AG04450 (cell line): ENCODE data around the gene SRD5A2. TPM values are rescaled to one million over a fixed set of nuclear protein-coding genes. Genes with fewer than 3 reads are reported as not detected.

Source experiments
- CTCF ChIA-PET: fragments of 300-600, 350-600 bp; formaldehyde crosslinking; extraction: SDS; loops from one replicate; lab custom pipeline; 2022; ENCODE audit warnings: antibody characterized with exemption, inconsistent platforms; lab: Charles Lee
- POLR2A ChIA-PET: fragments of 350-600 bp; formaldehyde crosslinking; extraction: SDS; loops from one replicate; lab custom pipeline; 2021; ENCODE audit warnings: antibody characterized with exemption, inconsistent platforms; lab: Yijun Ruan, JAX
- DNase-seq: peaks from one replicate; pipeline ENCODE4 v3.0.0-alpha.2; 2011; ENCODE audit warnings: low read depth, low spot score
- H3K27ac ChIP-seq: one replicate; pipeline ENCODE4 v1.5.1; 2012; ENCODE audit warnings: low read depth, low read length, control low read depth
- H3K27me3 ChIP-seq: one replicate; pipeline ENCODE4 v1.6.0; 2012; ENCODE audit warnings: low read length; ENCODE audit not compliant: control insufficient read depth, insufficient read depth
- H3K4me3 ChIP-seq: 2 replicates; pipeline ENCODE4 v1.5.1; 2011; ENCODE audit warnings: mild to moderate bottlenecking, low read depth, low read length, control low read depth
- H3K9me3 ChIP-seq: 2 replicates; pipeline ENCODE4 v1.5.1; 2012; ENCODE audit warnings: low read length; ENCODE audit not compliant: control insufficient read depth, insufficient read depth
- polyA plus RNA-seq: library from polyadenylated mRNA; depleted of rRNA; stranded (reverse); fragments of >200 nt; gene quantifications from 2 replicates; pipeline ENCODE4 v1.2.3, GENCODE V29; 2011
- TF ChIP-seq, protein P1 (sequence below): IDR thresholded peaks from 2 replicates; pipeline ENCODE4 v1.5.1; 2011; ENCODE audit warnings: low read depth, low read length, control low read depth, inconsistent platforms

Gene SRD5A2
- polyA plus RNA-seq, 1 experiment, result not detected

DNA sequence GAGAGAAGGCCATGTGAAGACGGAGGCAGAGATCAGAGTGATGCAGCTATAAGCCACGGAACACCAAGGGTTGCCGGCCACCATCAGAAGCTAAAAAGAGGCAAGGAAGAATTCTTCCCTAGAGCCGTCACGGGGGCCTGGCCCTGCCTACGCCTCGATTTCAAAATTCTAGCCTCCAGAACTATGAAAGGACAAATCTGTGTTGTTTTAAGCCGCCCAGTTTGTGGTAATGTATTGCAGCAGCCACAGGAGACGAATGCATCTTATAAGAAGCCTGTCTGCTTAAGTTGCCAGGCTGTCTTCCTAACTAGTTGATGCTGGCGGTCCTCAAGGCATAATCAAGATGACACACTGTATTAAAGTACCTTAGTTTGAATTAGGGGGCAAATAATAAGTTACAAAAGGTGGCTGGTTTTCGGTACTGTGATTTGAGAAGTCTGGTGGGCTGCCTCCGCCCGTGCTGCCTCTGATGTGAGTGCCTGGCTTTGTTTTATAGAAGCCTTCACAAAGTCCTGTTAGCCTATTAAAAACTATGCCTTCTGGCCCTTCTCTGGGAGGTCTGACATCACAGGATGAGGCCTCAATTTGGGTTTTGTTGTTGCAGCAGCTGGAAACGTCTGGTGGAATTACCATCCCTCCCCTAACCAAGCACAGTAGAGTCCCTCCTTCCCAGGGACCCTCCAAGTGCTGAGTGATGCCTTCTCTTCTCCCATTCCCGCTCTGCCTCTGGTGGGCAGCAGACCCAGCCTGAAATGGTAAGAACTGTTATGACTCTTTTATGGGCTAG lies 53.6 kb downstream of the SRD5A2 start:
- TF ChIP-seq, protein P1, sequence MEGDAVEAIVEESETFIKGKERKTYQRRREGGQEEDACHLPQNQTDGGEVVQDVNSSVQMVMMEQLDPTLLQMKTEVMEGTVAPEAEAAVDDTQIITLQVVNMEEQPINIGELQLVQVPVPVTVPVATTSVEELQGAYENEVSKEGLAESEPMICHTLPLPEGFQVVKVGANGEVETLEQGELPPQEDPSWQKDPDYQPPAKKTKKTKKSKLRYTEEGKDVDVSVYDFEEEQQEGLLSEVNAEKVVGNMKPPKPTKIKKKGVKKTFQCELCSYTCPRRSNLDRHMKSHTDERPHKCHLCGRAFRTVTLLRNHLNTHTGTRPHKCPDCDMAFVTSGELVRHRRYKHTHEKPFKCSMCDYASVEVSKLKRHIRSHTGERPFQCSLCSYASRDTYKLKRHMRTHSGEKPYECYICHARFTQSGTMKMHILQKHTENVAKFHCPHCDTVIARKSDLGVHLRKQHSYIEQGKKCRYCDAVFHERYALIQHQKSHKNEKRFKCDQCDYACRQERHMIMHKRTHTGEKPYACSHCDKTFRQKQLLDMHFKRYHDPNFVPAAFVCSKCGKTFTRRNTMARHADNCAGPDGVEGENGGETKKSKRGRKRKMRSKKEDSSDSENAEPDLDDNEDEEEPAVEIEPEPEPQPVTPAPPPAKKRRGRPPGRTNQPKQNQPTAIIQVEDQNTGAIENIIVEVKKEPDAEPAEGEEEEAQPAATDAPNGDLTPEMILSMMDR, result no peak
- H3K9me3 ChIP-seq, result no peaks in the 10 kb centered on the region
- ChIA-PET POLR2A (interaction anchor here (1.0 kb wide), 1 partner anchor 37 kb away, joined by 3 read pairs; no protein-coding TSS in a partner anchor), CTCF (no interaction called here)
- DNase-seq, result no peak
- H3K27ac ChIP-seq, result no peak overlapping the region
- H3K27me3 ChIP-seq, result peaks cover 4% of the 10 kb centered on the region
- H3K4me3 ChIP-seq, result no peak overlapping the region

DNA sequence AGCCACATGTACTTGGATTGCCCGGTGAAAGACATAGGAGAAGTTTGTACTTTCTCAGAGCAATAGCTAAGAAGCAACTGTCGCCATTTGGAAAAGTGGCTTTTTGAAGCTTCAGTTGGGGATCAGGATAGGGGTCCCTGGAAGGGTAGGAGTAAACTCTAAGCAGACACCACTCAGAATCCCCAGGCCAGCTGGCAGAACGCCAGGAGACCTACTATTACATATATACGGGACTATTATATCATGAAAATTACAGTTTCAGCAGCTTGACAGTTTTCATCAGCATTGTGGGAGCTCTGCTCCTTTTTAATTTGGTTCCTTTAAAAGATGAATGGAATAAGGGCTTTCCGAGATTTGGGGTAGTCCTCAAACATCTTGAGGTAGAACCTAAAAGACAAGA lies 54.9 kb downstream of the SRD5A2 start:
- TF ChIP-seq, protein P1, result no peak
- no peak for DNase-seq
- Histone ChIP-seq H3K9me3 (no peaks in the 10 kb centered on the region), H3K27ac (no peak overlapping the region), H3K27me3 (peaks cover 4% of the 10 kb centered on the region), H3K4me3 (no peak overlapping the region)
- ChIA-PET CTCF (interaction anchor here (0.6 kb wide), 1 partner anchor 36 kb away, joined by 3 read pairs; no protein-coding TSS in a partner anchor), POLR2A (no interaction called here)

- no peak overlapping the region for H3K4me3 ChIP-seq
- no peak for DNase-seq
- H3K9me3 ChIP-seq, result no peaks in the 10 kb centered on the region
- CTCF ChIA-PET, result interaction anchor here (0.6 to 5.2 kb wide), 12 partner anchors 9 to 812 kb away, joined by 3 to 74 read pairs (median 6); no protein-coding TSS in a partner anchor
- TF ChIP-seq, protein P1, result no peak
- H3K27me3 ChIP-seq, result peaks cover 4% of the 10 kb centered on the region
- POLR2A ChIA-PET, result no interaction called here
- no peak overlapping the region for H3K27ac ChIP-seq
These were observed 56.1 kb downstream of the SRD5A2 start for GRCh38 chr2:31524592-31524991.

GRCh38 chr2:31523871-31524492 lies 56.8 kb downstream of the SRD5A2 start:
- Histone ChIP-seq H3K9me3 (no peaks in the 10 kb centered on the region), H3K27me3 (no peaks in the 10 kb centered on the region), H3K27ac (no peak overlapping the region), H3K4me3 (no peak overlapping the region)
- CTCF ChIA-PET, result interaction anchor here (0.6 to 5.2 kb wide), 23 partner anchors 10 to 812 kb away, joined by 3 to 74 read pairs (median 5); partner anchors contain the start of gene EHD3
- peak; percentile 13 for DNase-seq
- TF ChIP-seq, protein P1, result peak; percentile 79
- POLR2A ChIA-PET, result no interaction called here
